ENCODE results near the gene DNAJB9. TPM values are rescaled to one million over a fixed set of nuclear protein-coding genes. Genes with fewer than 3 reads are reported as not detected.
"Not testable (repeated sequence)": the region's sequence is repeated elsewhere in the genome, so short reads cannot be mapped to it uniquely, and the experiment has no call there.

The DNAJB9 gene
- total RNA-seq, 1 experiment from 2014 or later: 12.9 TPM

DNA sequence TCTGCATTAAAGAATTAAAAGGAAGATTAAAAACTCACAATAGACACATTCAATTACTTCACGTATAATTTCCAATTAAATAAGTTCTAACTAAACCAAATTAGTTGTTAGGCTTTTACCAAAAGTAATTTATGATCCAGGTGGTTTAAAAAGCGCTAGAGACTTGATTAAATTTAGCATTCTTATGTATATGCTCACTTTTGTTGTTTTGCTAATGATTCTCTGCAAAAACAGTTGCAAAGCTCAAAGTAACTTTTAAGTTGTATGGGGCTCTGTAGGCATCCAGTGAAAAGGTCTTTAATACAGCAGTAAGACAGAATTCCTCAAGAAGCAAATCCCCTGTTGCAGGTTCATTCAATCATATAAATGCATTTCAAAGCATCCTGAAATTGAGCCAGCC lies 28.2 kb upstream of the DNAJB9 start:
- no peaks in the 10 kb centered on the region for H3K4me1 ChIP-seq (ENCODE audit: insufficient read depth, low read length, poor library complexity, severe bottlenecking)
- intact Hi-C loops (cut with micrococcal nuclease; ENCODE audit: unreplicated experiment): no loop called here
- TF ChIP-seq, protein P1, sequence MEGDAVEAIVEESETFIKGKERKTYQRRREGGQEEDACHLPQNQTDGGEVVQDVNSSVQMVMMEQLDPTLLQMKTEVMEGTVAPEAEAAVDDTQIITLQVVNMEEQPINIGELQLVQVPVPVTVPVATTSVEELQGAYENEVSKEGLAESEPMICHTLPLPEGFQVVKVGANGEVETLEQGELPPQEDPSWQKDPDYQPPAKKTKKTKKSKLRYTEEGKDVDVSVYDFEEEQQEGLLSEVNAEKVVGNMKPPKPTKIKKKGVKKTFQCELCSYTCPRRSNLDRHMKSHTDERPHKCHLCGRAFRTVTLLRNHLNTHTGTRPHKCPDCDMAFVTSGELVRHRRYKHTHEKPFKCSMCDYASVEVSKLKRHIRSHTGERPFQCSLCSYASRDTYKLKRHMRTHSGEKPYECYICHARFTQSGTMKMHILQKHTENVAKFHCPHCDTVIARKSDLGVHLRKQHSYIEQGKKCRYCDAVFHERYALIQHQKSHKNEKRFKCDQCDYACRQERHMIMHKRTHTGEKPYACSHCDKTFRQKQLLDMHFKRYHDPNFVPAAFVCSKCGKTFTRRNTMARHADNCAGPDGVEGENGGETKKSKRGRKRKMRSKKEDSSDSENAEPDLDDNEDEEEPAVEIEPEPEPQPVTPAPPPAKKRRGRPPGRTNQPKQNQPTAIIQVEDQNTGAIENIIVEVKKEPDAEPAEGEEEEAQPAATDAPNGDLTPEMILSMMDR (conservative IDR thresholded peaks at IDR 0.05; ENCODE audit: low read depth, low read length): no peak
- TF ChIP-seq EZH2 (IDR thresholded peaks at IDR 0.05; ENCODE audit: borderline replicate concordance, low read depth, low read length, poor library complexity, severe bottlenecking): no peak
- ChIA-PET CTCF (no interaction called here), POLR2A (ENCODE audit: low non-redundant PET) (no interaction called here)
- DNase-seq (ENCODE audit: low spot score): no peak
- H3K27ac ChIP-seq (ENCODE audit: low read depth, low read length, poor library complexity, severe bottlenecking): no peak overlapping the region
- H3K36me3 ChIP-seq (ENCODE audit: insufficient read depth, low read length, poor library complexity, severe bottlenecking): no peaks in the 10 kb centered on the region
- H3K9me3 ChIP-seq (ENCODE audit: low read depth, low read length, poor library complexity, severe bottlenecking): no peaks in the 10 kb centered on the region
- no peak overlapping the region for H3K4me3 ChIP-seq (ENCODE audit: low read depth, low read length, poor library complexity, severe bottlenecking)
- no TSS peak for BruUV-seq (replicated peaks)
- H3K27me3 ChIP-seq (replicated peaks; ENCODE audit: insufficient read depth, low read depth, low read length, poor library complexity): no peaks in the 10 kb centered on the region

DNA sequence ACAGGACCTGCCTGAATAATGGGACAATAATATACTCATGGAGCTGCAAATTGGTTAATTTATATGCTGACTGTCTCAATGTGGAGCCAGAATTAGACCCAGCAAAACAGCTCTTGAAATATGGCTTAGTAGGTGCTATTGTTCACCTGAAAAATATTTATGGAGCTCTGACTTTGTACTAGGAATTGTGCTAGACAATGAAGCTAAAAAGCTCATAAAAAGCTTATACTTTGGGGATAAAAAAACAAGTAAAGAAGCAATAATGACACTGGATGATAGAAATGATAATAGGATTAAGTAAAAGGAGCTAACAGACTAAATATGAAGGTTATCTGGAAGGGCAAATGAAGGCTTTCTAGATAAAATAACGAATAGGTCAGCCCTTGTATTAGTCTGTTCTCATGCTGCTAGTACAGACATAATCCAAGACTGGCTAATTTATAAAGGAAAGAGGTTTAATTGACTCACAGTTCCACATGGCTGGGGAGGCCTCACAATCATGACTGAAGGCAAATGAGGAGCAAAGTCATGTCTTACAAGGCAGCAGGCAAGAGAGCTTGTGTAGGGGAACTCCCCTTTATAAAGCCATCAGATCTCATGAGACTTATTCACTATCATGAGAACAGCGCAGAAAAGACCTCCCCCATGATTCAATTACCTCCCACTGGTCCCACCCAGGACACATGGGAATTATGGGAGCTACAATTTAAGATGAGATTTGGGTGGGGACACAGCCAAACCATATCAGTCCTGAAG lies 21.4 kb upstream of the DNAJB9 start:
- H3K27me3 ChIP-seq (replicated peaks; ENCODE audit: insufficient read depth, low read depth, low read length, poor library complexity); H3K9me3 ChIP-seq (ENCODE audit: low read depth, low read length, poor library complexity, severe bottlenecking); intact Hi-C loops (cut with micrococcal nuclease; ENCODE audit: unreplicated experiment); H3K36me3 ChIP-seq (ENCODE audit: insufficient read depth, low read length, poor library complexity, severe bottlenecking); H3K4me3 ChIP-seq (ENCODE audit: low read depth, low read length, poor library complexity, severe bottlenecking); H3K27ac ChIP-seq (ENCODE audit: low read depth, low read length, poor library complexity, severe bottlenecking); POLR2A ChIA-PET (ENCODE audit: low non-redundant PET); BruUV-seq (replicated peaks); CTCF ChIA-PET; H3K4me1 ChIP-seq (ENCODE audit: insufficient read depth, low read length, poor library complexity, severe bottlenecking); DNase-seq (ENCODE audit: low spot score): not testable (repeated sequence)

DNA sequence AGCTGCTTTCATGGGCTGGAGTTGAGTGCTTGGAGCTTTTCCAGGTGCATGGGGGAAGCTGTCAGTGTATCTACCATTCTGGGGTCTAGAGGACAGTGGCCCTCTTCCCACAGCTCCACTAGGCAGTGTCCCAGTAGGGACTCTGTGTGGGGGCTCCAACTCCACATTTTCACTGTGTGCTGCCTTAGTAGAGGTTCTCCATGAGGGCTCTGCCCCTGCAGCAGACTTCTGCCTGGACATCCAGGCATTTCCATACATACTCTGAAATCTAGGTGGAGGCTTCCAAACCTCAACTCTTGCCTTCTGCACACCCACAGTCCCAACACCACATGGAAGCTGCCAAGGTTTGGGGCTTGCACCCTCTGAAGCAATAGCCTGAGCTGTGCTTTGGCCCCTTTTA lies 13.0 kb upstream of the DNAJB9 start:
- H3K36me3 ChIP-seq (ENCODE audit: insufficient read depth, low read length, poor library complexity, severe bottlenecking); POLR2A ChIA-PET (ENCODE audit: low non-redundant PET); H3K27me3 ChIP-seq (replicated peaks; ENCODE audit: insufficient read depth, low read depth, low read length, poor library complexity); intact Hi-C loops (cut with micrococcal nuclease; ENCODE audit: unreplicated experiment); H3K4me1 ChIP-seq (ENCODE audit: insufficient read depth, low read length, poor library complexity, severe bottlenecking); H3K4me3 ChIP-seq (ENCODE audit: low read depth, low read length, poor library complexity, severe bottlenecking); H3K27ac ChIP-seq (ENCODE audit: low read depth, low read length, poor library complexity, severe bottlenecking); DNase-seq (ENCODE audit: low spot score); BruUV-seq (replicated peaks); CTCF ChIA-PET: not testable (repeated sequence)
- peaks cover 18% of the 10 kb centered on the region for H3K9me3 ChIP-seq (ENCODE audit: low read depth, low read length, poor library complexity, severe bottlenecking)

DNA sequence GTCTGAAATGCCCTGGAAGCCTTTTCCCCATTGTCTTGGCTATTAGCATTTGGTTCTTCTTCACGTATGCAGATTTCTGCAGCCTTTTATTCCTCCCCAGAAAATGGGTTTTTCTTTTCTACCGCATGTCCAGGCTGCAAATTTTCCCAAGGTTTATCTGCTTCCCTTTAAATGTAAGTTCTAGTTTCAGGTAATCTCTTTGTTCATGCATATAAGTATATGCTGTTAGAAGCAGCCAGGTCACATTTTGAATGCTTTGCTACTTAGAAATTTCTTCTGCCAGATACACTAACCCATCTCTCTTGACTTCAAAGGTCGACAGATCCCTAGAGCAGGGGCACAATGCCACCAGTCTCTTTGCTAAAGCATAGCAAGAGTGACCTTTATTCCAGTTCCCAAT lies 12.5 kb upstream of the DNAJB9 start:
- intact Hi-C loops (cut with micrococcal nuclease; ENCODE audit: unreplicated experiment): no loop called here
- TF ChIP-seq, protein P1 (conservative IDR thresholded peaks at IDR 0.05; ENCODE audit: low read depth, low read length): no peak
- no peak for TF ChIP-seq EZH2 (IDR thresholded peaks at IDR 0.05; ENCODE audit: borderline replicate concordance, low read depth, low read length, poor library complexity, severe bottlenecking)
- no peak overlapping the region for H3K4me3 ChIP-seq (ENCODE audit: low read depth, low read length, poor library complexity, severe bottlenecking)
- no TSS peak for BruUV-seq (replicated peaks)
- H3K27ac ChIP-seq (ENCODE audit: low read depth, low read length, poor library complexity, severe bottlenecking): no peak overlapping the region
- POLR2A ChIA-PET (ENCODE audit: low non-redundant PET): no interaction called here
- H3K9me3 ChIP-seq (ENCODE audit: low read depth, low read length, poor library complexity, severe bottlenecking): peaks cover 18% of the 10 kb centered on the region
- no peak for DNase-seq (ENCODE audit: low spot score)
- CTCF ChIA-PET: no interaction called here
- no peaks in the 10 kb centered on the region for H3K4me1 ChIP-seq (ENCODE audit: insufficient read depth, low read length, poor library complexity, severe bottlenecking)
- H3K27me3 ChIP-seq (replicated peaks; ENCODE audit: insufficient read depth, low read depth, low read length, poor library complexity): no peaks in the 10 kb centered on the region
- H3K36me3 ChIP-seq (ENCODE audit: insufficient read depth, low read length, poor library complexity, severe bottlenecking): no peaks in the 10 kb centered on the region

Measured in A673 (cell line).